CD4-positive, alpha-beta T cell treated with Interleukin-6 at 100 ng/mL for 8 hours (primary cell): ENCODE data around the gene BLMH.

Experiments
- DNase-seq: peaks from one replicate; pipeline ENCODE4 v3.0.0-alpha.2; 2020; ENCODE audit warnings: mixed read lengths, low spot score

Gene BLMH

GRCh38 chr17:30199600-30199999 is 92.1 kb downstream of the BLMH start:
- no peak for DNase-seq
